ENCODE measurements around the gene MX2. TPM values are rescaled to one million over a fixed set of nuclear protein-coding genes. Genes with fewer than 3 reads are reported as not detected.

Gene MX2
- total RNA-seq, 1 donor from 2014 or later, result 0.26 TPM

- H3K27me3 ChIP-seq (ENCODE audit: control insufficient read depth, insufficient read depth, low read length), result peaks cover 2% of the 10 kb centered on the region
- no peak for TF ChIP-seq CTCF (IDR thresholded peaks at IDR 0.05; ENCODE audit: insufficient read depth, low read length, severe bottlenecking)
- no peak for FAIRE-seq
- no peaks in the 10 kb centered on the region for H3K36me3 ChIP-seq (ENCODE audit: control insufficient read depth, insufficient read depth, low read length)
- no peak for DNase-seq (ENCODE audit: low read depth)
- no peak overlapping the region for H3K4me3 ChIP-seq (ENCODE audit: low read depth, low read length)
Observed at GRCh38 chr21:41361053-41361785, 608 bp upstream of the MX2 start.

GRCh38 chr21:41362605-41363369, 960 bp downstream of the MX2 start:
- DNase-seq (ENCODE audit: low read depth), result no peak
- Histone ChIP-seq H3K27me3 (ENCODE audit: control insufficient read depth, insufficient read depth, low read length) (peaks cover 2% of the 10 kb centered on the region), H3K4me3 (ENCODE audit: low read depth, low read length) (no peak overlapping the region), H3K36me3 (ENCODE audit: control insufficient read depth, insufficient read depth, low read length) (no peaks in the 10 kb centered on the region)
- no peak for FAIRE-seq
- no peak for TF ChIP-seq CTCF (IDR thresholded peaks at IDR 0.05; ENCODE audit: insufficient read depth, low read length, severe bottlenecking)

GRCh38 chr21:41363370-41364270, 1.8 kb downstream of the MX2 start:
- Histone ChIP-seq H3K36me3 (ENCODE audit: control insufficient read depth, insufficient read depth, low read length) (no peaks in the 10 kb centered on the region), H3K27me3 (ENCODE audit: control insufficient read depth, insufficient read depth, low read length) (no peaks in the 10 kb centered on the region), H3K4me3 (ENCODE audit: low read depth, low read length) (no peak overlapping the region)
- no peak for FAIRE-seq
- no peak for TF ChIP-seq CTCF (IDR thresholded peaks at IDR 0.05; ENCODE audit: insufficient read depth, low read length, severe bottlenecking)
- no peak for DNase-seq (ENCODE audit: low read depth)

GRCh38 chr21:41364308-41364707, 2.5 kb downstream of the MX2 start:
- no peak for DNase-seq (ENCODE audit: low read depth)
- no peaks in the 10 kb centered on the region for H3K36me3 ChIP-seq (ENCODE audit: control insufficient read depth, insufficient read depth, low read length)
- TF ChIP-seq CTCF (IDR thresholded peaks at IDR 0.05; ENCODE audit: insufficient read depth, low read length, severe bottlenecking), result no peak
- H3K27me3 ChIP-seq (ENCODE audit: control insufficient read depth, insufficient read depth, low read length), result no peaks in the 10 kb centered on the region
- no peak overlapping the region for H3K4me3 ChIP-seq (ENCODE audit: low read depth, low read length)
- FAIRE-seq, result no peak

- Histone ChIP-seq H3K4me3 (ENCODE audit: low read depth, low read length) (no peak overlapping the region), H3K27me3 (ENCODE audit: control insufficient read depth, insufficient read depth, low read length) (no peaks in the 10 kb centered on the region), H3K36me3 (ENCODE audit: control insufficient read depth, insufficient read depth, low read length) (no peaks in the 10 kb centered on the region)
- no peak for TF ChIP-seq CTCF (IDR thresholded peaks at IDR 0.05; ENCODE audit: insufficient read depth, low read length, severe bottlenecking)
- peak; percentile 40 for FAIRE-seq
- no peak for DNase-seq (ENCODE audit: low read depth)
Observed at GRCh38 chr21:41365377-41366107, 3.7 kb downstream of the MX2 start.

Measured in bronchial epithelial cell (primary cell).